A549 (cell line): Measurements from ENCODE around the gene PRDM11. TPM values are rescaled to one million over a fixed set of nuclear protein-coding genes. Genes with fewer than 3 reads are reported as not detected.

Source experiments
- ATAC-seq, 2 experiments: fragments of 200-7000 bp in 1 of 2; fragments of >200 bp in 1 of 2; cut with Nextera tagmentation in 1 of 2; cut with Tn5 transposase in 1 of 2; 3 replicates each; pipeline versions ENCODE4 v1.8.0 to v1.9.1; 2018 to 2020; ENCODE audit warnings: mild to moderate bottlenecking in 1 of 2, moderate library complexity in 1 of 2
- CTCF ChIA-PET: fragments of 300-600 bp; sonication (Branson Sonifier 250); formaldehyde crosslinking; extraction: SDS; loops from one replicate; lab custom pipeline; 2021; ENCODE audit warnings: antibody characterized with exemption, inconsistent platforms; lab: Yijun Ruan, JAX
- POLR2A ChIA-PET: fragments of 350-600 bp; formaldehyde crosslinking; extraction: SDS; loops from one replicate; lab custom pipeline; 2021; ENCODE audit warnings: antibody characterized with exemption, inconsistent platforms; lab: Yijun Ruan, JAX
- DNase-seq, 2 experiments: peaks; one replicate each; pipeline versions ENCODE4 v3.0.0 to v3.0.0-alpha.2; 2011 to 2016; ENCODE audit warnings: low read depth in 1 of 2, low spot score in 1 of 2
- FAIRE-seq: peaks from 2 replicates; lab custom pipeline; 2011; peaks lifted over from hg19 to GRCh38; lab: Jason Lieb, UNC
- H3K27ac ChIP-seq, 2 experiments: fragments of >200 bp; sonication (Bioruptor Twin); formaldehyde crosslinking; 3 replicates each; pipeline ENCODE4 v1.5.1; 2016 to 2017
- H3K4me1 ChIP-seq: fragments of >200 bp; sonication (Bioruptor Twin); formaldehyde crosslinking; 3 replicates; pipeline ENCODE4 v1.6.1; 2016
- H3K4me2 ChIP-seq: fragments of >200 bp; sonication (Bioruptor Twin); formaldehyde crosslinking; 3 replicates; pipeline ENCODE4 v1.6.1; 2016
- H3K4me3 ChIP-seq: fragments of >200 bp; sonication (Bioruptor Twin); formaldehyde crosslinking; 3 replicates; pipeline ENCODE4 v1.5.1; 2016
- H3K9me3 ChIP-seq: fragments of >200 bp; sonication (Bioruptor Twin); formaldehyde crosslinking; 3 replicates; pipeline ENCODE4 v1.6.1; 2016
- BHLHE40 ChIP-seq: IDR thresholded peaks from 2 replicates; pipeline ENCODE4 v1.6.1; 2012; ENCODE audit warnings: low read depth, low read length, inconsistent platforms
- CBX8 ChIP-seq: fragments of 200-600 bp; sonication (generic); IDR thresholded peaks from 2 replicates; pipeline ENCODE4 v1.6.1; 2016
- CEBPB ChIP-seq, 2 experiments: fragments of >200 bp in 1 of 2; sonication (Bioruptor Twin) in 1 of 2; formaldehyde crosslinking in 1 of 2; IDR thresholded peaks; 2 replicates each; pipeline ENCODE4 v1.6.1; 2012 to 2016
- CHD2 ChIP-seq: fragments of 150-350 bp; IDR thresholded peaks from 2 replicates; pipeline ENCODE4 v1.6.1; 2014; ENCODE audit warnings: low read length; ENCODE audit not compliant: partially characterized antibody
- CTCF ChIP-seq: fragments of >200 bp; sonication (Bioruptor Twin); formaldehyde crosslinking; IDR thresholded peaks from 3 replicates; pipeline ENCODE4 v1.5.1; 2016
- EHF ChIP-seq: fragments of 250-450 bp; sonication (Bioruptor Pico); IDR thresholded peaks from 2 replicates; pipeline ENCODE4 v1.5.0; 2020; ENCODE audit warnings: mild to moderate bottlenecking
- EHMT2 ChIP-seq: fragments of 200-600 bp; sonication (generic); IDR thresholded peaks from 2 replicates; pipeline ENCODE4 v1.6.1; 2016; ENCODE audit warnings: antibody characterized with exemption, low read depth, mild to moderate bottlenecking, moderate library complexity
- EP300 ChIP-seq, 2 experiments: fragments of >200 bp; sonication (Bioruptor Twin); formaldehyde crosslinking; IDR thresholded peaks; 2 replicates in 1 of 2; 3 replicates in 1 of 2; pipeline ENCODE4 v1.6.1; 2016 to 2017
- HDAC2 ChIP-seq: fragments of 200-600 bp; sonication (generic); IDR thresholded peaks from 2 replicates; pipeline ENCODE4 v1.6.1; 2016
- HOXA7 ChIP-seq: fragments of 250-450 bp; sonication (Bioruptor Pico); IDR thresholded peaks from 2 replicates; pipeline ENCODE4 v1.5.0; 2020; ENCODE audit warnings: mild to moderate bottlenecking, moderate library complexity
- KDM1A ChIP-seq: fragments of 200-600 bp; sonication (generic); IDR thresholded peaks from 2 replicates; pipeline ENCODE4 v1.6.1; 2016; ENCODE audit warnings: low read depth, mild to moderate bottlenecking
- KDM5A ChIP-seq: fragments of 200-600 bp; sonication (generic); IDR thresholded peaks from 2 replicates; pipeline ENCODE4 v1.6.1; 2016; ENCODE audit warnings: antibody characterized with exemption, mild to moderate bottlenecking
- NFE2L2 ChIP-seq: fragments of 150-350 bp; conservative IDR thresholded peaks from 2 replicates; pipeline ENCODE4 v1.6.1; 2014; ENCODE audit warnings: low read length
- NPAS2 ChIP-seq: fragments of 250-450 bp; sonication (Bioruptor Pico); IDR thresholded peaks from 2 replicates; pipeline ENCODE4 v1.8.0; 2022; ENCODE audit warnings: mild to moderate bottlenecking, moderate library complexity, borderline replicate concordance
- NR3C1 ChIP-seq: fragments of >200 bp; sonication (Bioruptor Twin); formaldehyde crosslinking; IDR thresholded peaks from 3 replicates; pipeline ENCODE4 v1.6.1; 2017
- POLR2A ChIP-seq: IDR thresholded peaks from 2 replicates; pipeline ENCODE4 v1.6.1; 2012; ENCODE audit warnings: mild to moderate bottlenecking, low read length
- POLR2AphosphoS2 ChIP-seq: conservative IDR thresholded peaks from 2 replicates; pipeline ENCODE4 v1.6.1; 2012; ENCODE audit warnings: low read length, improper control_type of control experiment, inconsistent platforms
- RAD21 ChIP-seq, 2 experiments: fragments of >200 bp in 1 of 2; sonication (Bioruptor Twin) in 1 of 2; formaldehyde crosslinking in 1 of 2; IDR thresholded peaks in 1 of 2; conservative IDR thresholded peaks in 1 of 2; 2 replicates in 1 of 2; 3 replicates in 1 of 2; pipeline ENCODE4 v1.6.1; 2012 to 2018; ENCODE audit warnings: inconsistent platforms in 1 of 2
- REST ChIP-seq: fragments of 200-600 bp; sonication (generic); IDR thresholded peaks from 2 replicates; pipeline ENCODE4 v1.6.1; 2016; ENCODE audit warnings: antibody characterized with exemption, mild to moderate bottlenecking, moderate library complexity
- ZC3H11A ChIP-seq: fragments of 450-650 bp; IDR thresholded peaks from 2 replicates; pipeline ENCODE4 v1.6.1; 2014; ENCODE audit warnings: antibody characterized with exemption, mild to moderate bottlenecking
- ZSCAN20 ChIP-seq: fragments of 250-450 bp; sonication (Bioruptor Pico); IDR thresholded peaks from 2 replicates; pipeline ENCODE4 v1.8.0; 2022; ENCODE audit warnings: mild to moderate bottlenecking, moderate library complexity
- WGBS: methylation state at CpG from one replicate; pipeline ENCODE4 v1.1.6; 2017; ENCODE audit errors: missing lambda C conversion rate; 5-methylcytosine and 5-hydroxymethylcytosine counted together
- polyA plus RNA-seq, 4 experiments: library from polyadenylated mRNA; depleted of rRNA in 3 of 4; stranded (reverse); fragments of >200 nt; fragmentation: RNase III in 1 of 4; extraction: RNeasy Plus Mini Kit Qiagen cat#74134 plus additional on column Dnase treatment in 1 of 4; gene quantifications; 2 replicates in 3 of 4; 3 replicates in 1 of 4; pipeline ENCODE4 v1.2.3, GENCODE V29; 2011 to 2017
- TF ChIP-seq, protein P1 (sequence below): fragments of 250-450 bp; sonication (Bioruptor Pico); IDR thresholded peaks from 2 replicates; pipeline ENCODE4 v1.5.0; 2021; ENCODE audit warnings: mild to moderate bottlenecking, moderate library complexity, borderline replicate concordance
- TF ChIP-seq, protein P2 (sequence below): IDR thresholded peaks from 2 replicates; pipeline ENCODE4 v1.6.1; 2012; ENCODE audit warnings: low read depth, borderline replicate concordance

Gene PRDM11
- polyA plus RNA-seq, 2 of the 4 experiments (the other 2 are of a cell fraction), result 4.3 to 5.3 TPM

GRCh38 chr11:45105984-45106375, 40.5 kb upstream of the PRDM11 start:
- Histone ChIP-seq H3K9me3 (no peaks in the 10 kb centered on the region), H3K27ac (no peak overlapping the region), H3K4me3 (no peak overlapping the region), H3K4me1 (peaks cover 8% of the 10 kb centered on the region; the same call in 2 of the 3 replicates), H3K4me2 (no peak overlapping the region)
- ChIA-PET CTCF (interaction anchor here (0.6 to 41.5 kb wide), 30 partner anchors 9 to 489 kb away, joined by 3 to 1740 read pairs (median 6); no protein-coding TSS in a partner anchor), POLR2A (no interaction called here)
- no peak for DNase-seq
- ATAC-seq, result no peak
- WGBS, result 45% methylated on average over 7 of the region's 8 CpGs
- TF ChIP-seq, protein P1, sequence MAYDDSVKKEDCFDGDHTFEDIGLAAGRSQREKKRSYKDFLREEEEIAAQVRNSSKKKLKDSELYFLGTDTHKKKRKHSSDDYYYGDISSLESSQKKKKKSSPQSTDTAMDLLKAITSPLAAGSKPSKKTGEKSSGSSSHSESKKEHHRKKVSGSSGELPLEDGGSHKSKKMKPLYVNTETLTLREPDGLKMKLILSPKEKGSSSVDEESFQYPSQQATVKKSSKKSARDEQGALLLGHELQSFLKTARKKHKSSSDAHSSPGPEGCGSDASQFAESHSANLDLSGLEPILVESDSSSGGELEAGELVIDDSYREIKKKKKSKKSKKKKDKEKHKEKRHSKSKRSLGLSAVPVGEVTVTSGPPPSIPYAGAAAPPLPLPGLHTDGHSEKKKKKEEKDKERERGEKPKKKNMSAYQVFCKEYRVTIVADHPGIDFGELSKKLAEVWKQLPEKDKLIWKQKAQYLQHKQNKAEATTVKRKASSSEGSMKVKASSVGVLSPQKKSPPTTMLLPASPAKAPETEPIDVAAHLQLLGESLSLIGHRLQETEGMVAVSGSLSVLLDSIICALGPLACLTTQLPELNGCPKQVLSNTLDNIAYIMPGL, result no peak
- TF ChIP-seq EP300 (IDR thresholded peaks at IDR 0.05) (no peak), REST (no peak), NFE2L2 (no peak), ZC3H11A (no peak), CBX8 (no peak), EHMT2 (no peak), NR3C1 (no peak), ZSCAN20 (CRISPR knock-in tag) (no peak)
- TF ChIP-seq, protein P2, sequence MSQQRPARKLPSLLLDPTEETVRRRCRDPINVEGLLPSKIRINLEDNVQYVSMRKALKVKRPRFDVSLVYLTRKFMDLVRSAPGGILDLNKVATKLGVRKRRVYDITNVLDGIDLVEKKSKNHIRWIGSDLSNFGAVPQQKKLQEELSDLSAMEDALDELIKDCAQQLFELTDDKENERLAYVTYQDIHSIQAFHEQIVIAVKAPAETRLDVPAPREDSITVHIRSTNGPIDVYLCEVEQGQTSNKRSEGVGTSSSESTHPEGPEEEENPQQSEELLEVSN, result no peak
- FAIRE-seq, result no peak

DNA sequence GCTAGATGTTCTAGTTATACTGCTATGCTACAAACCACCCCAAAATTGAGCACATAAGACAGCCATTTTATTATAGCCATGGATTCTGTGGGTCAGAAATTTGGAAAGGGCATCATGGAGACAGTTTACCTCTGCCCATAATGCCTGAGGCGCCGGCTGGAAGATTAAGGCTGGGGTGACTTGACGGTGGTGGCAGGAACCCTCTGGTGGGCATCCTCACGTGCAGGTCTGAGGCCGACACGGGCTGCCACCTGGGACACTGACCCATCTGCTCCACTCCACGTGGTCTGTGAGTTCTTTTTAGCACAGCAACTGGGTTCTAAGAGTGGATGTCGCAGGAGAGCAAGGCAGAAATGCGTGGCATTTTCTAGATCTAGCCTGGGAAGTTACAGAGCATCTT, 40.0 kb upstream of the PRDM11 start:
- Histone ChIP-seq H3K4me1 (peaks cover 8% of the 10 kb centered on the region; the same call in 2 of the 3 replicates), H3K4me3 (no peak overlapping the region), H3K27ac (no peak overlapping the region), H3K9me3 (no peaks in the 10 kb centered on the region), H3K4me2 (no peak overlapping the region)
- ChIA-PET CTCF (interaction anchor here (0.6 to 41.5 kb wide), 22 partner anchors 8 to 265 kb away, joined by 3 to 1740 read pairs (median 4); no protein-coding TSS in a partner anchor), POLR2A (no interaction called here)
- TF ChIP-seq KDM1A (no peak), POLR2AphosphoS2 (no peak), CHD2 (no peak), BHLHE40 (no peak), CEBPB (IDR thresholded peaks at IDR 0.05) (no peak), NPAS2 (CRISPR knock-in tag) (no peak), POLR2A (no peak), RAD21 (conservative IDR thresholded peaks at IDR 0.05 in 1 of 2, IDR thresholded peaks at IDR 0.05 in 1 of 2) (no peak), EHF (CRISPR knock-in tag) (no peak), CTCF (no peak), KDM5A (no peak), HDAC2 (no peak), HOXA7 (CRISPR knock-in tag) (no peak)
- no peak for ATAC-seq
- no peak for FAIRE-seq
- no peak for DNase-seq
- 57% methylated on average over 8 of the region's 9 CpGs for WGBS
